Panc1 (cell line): ENCODE results near the gene GLB1L3.

Experiments
- POLR2AphosphoS5 ChIP-seq: IDR thresholded peaks from 2 replicates; pipeline ENCODE4 v1.6.1; 2012; ENCODE audit warnings: mild to moderate bottlenecking, low read depth, low read length, moderate library complexity
- TF ChIP-seq, protein P1 (sequence below): fragments of 450-650 bp; IDR thresholded peaks from 2 replicates; pipeline ENCODE4 v1.5.1; 2017; ENCODE audit warnings: mild to moderate bottlenecking

- TF ChIP-seq, protein P1, sequence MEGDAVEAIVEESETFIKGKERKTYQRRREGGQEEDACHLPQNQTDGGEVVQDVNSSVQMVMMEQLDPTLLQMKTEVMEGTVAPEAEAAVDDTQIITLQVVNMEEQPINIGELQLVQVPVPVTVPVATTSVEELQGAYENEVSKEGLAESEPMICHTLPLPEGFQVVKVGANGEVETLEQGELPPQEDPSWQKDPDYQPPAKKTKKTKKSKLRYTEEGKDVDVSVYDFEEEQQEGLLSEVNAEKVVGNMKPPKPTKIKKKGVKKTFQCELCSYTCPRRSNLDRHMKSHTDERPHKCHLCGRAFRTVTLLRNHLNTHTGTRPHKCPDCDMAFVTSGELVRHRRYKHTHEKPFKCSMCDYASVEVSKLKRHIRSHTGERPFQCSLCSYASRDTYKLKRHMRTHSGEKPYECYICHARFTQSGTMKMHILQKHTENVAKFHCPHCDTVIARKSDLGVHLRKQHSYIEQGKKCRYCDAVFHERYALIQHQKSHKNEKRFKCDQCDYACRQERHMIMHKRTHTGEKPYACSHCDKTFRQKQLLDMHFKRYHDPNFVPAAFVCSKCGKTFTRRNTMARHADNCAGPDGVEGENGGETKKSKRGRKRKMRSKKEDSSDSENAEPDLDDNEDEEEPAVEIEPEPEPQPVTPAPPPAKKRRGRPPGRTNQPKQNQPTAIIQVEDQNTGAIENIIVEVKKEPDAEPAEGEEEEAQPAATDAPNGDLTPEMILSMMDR: no peak
- no peak for TF ChIP-seq POLR2AphosphoS5
Observed at GRCh38 chr11:134339756-134340155, 63.6 kb downstream of the GLB1L3 start.
